HG02798 (cell line): ENCODE measurements around the gene ZBTB4.

ENCODE experiments used
- ATAC-seq: cut with Tn5 transposase; IDR thresholded peaks from one replicate; pipeline ENCODE4 v1.9.1; 2021; ENCODE audit warnings: mild to moderate bottlenecking; ENCODE audit not compliant: unreplicated experiment, poor library complexity

The ZBTB4 gene

GRCh38 chr17:7479213-7480088 is at the start of gene ZBTB4:
ZBTB4 (minus strand) TSS chr17:7479631; CDS start chr17:7466801, 12,830 bp downstream.
- no peak for ATAC-seq

GRCh38 chr17:7528842-7529241 is 49.4 kb upstream of the ZBTB4 start:
- ATAC-seq = no peak

- ATAC-seq = no peak
These were observed 43.6 kb upstream of the ZBTB4 start for GRCh38 chr17:7523033-7523432.

GRCh38 chr17:7515911-7516610 is 36.6 kb upstream of the ZBTB4 start:
- no peak for ATAC-seq

- ATAC-seq = no peak
These were observed 34.5 kb upstream of the ZBTB4 start for GRCh38 chr17:7513850-7514419.

GRCh38 chr17:7512824-7513540 is 33.6 kb upstream of the ZBTB4 start:
- no peak for ATAC-seq

GRCh38 chr17:7512105-7512504 is 32.7 kb upstream of the ZBTB4 start:
- no peak for ATAC-seq

- no peak for ATAC-seq
These were observed 31.7 kb upstream of the ZBTB4 start for GRCh38 chr17:7511108-7511507.

GRCh38 chr17:7509937-7510336 is 30.5 kb upstream of the ZBTB4 start:
- no peak for ATAC-seq

- no peak for ATAC-seq
These were observed 29.4 kb upstream of the ZBTB4 start for GRCh38 chr17:7508846-7509245.

- ATAC-seq = no peak
These were observed 28.7 kb upstream of the ZBTB4 start for GRCh38 chr17:7508145-7508544.

- no peak for ATAC-seq
These were observed 24.1 kb upstream of the ZBTB4 start for GRCh38 chr17:7503521-7503920.

GRCh38 chr17:7502987-7503386 is 23.6 kb upstream of the ZBTB4 start:
- ATAC-seq = no peak

GRCh38 chr17:7502171-7502847 is 22.9 kb upstream of the ZBTB4 start:
- ATAC-seq = no peak

GRCh38 chr17:7501729-7502128 is 22.3 kb upstream of the ZBTB4 start:
- ATAC-seq = no peak

- ATAC-seq = no peak
These were observed 19.7 kb upstream of the ZBTB4 start for GRCh38 chr17:7499161-7499560.

- no peak for ATAC-seq
These were observed 18.2 kb upstream of the ZBTB4 start for GRCh38 chr17:7497636-7498035.

GRCh38 chr17:7497228-7497627 is 17.8 kb upstream of the ZBTB4 start:
- no peak for ATAC-seq

GRCh38 chr17:7496470-7497183 is 17.2 kb upstream of the ZBTB4 start:
- no peak for ATAC-seq
